Measurements from ENCODE around the gene CYP2W1.

CYP2W1 gene

GRCh38 chr7:1012716-1013095, 29.7 kb downstream of the CYP2W1 start:
- H3K27ac Mint-ChIP-seq, result no peak overlapping the region
- no peak for ATAC-seq (ENCODE audit: low read depth)
- no peak overlapping the region for H3K4me3 Mint-ChIP-seq
- no peak for DNase-seq (ENCODE audit: low spot score in 2 of 2)
- H3K9me3 Mint-ChIP-seq, result no peaks in the 10 kb centered on the region
- H3K36me3 Mint-ChIP-seq, result peaks cover 20% of the 10 kb centered on the region
- H3K4me1 Mint-ChIP-seq, result peaks cover 12% of the 10 kb centered on the region
- H3K27me3 Mint-ChIP-seq, result no peaks in the 10 kb centered on the region

- H3K4me3 Mint-ChIP-seq, result no peak overlapping the region
Measured at GRCh38 chr7:1013581-1013980, 30.6 kb downstream of the CYP2W1 start.

DNA sequence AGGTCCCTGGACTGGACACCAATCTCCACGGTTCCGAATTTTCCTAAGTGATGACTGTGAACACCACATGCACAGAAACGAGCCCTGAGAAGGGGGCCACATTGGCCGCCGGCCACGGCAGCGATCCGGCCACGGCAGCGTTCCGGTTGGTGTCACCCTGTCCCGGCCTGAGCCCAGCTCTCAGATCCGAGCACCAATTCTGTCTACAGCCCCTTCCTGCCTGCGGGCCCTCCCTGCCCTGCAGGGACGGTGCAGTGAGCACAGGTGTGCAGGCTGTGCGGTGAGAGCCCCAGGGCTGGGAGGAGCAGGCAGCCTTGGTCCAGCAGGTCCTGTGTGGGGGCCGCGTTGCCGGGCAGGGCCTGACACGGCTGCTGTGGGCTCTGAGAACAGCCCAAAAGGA, 31.7 kb downstream of the CYP2W1 start:
- H3K36me3 Mint-ChIP-seq, result peaks cover 17% of the 10 kb centered on the region
- no peak overlapping the region for H3K4me3 Mint-ChIP-seq
- H3K4me1 Mint-ChIP-seq, result peaks cover 15% of the 10 kb centered on the region
- H3K9me3 Mint-ChIP-seq, result no peaks in the 10 kb centered on the region
- DNase-seq (ENCODE audit: low spot score in 2 of 2), result no peak
- H3K27me3 Mint-ChIP-seq, result no peaks in the 10 kb centered on the region
- no peak for ATAC-seq (ENCODE audit: low read depth)
- no peak overlapping the region for H3K27ac Mint-ChIP-seq

More at GRCh38 chr7:1013581-1013980, 30.6 kb downstream of the CYP2W1 start:
- DNase-seq (ENCODE audit: low spot score in 2 of 2), result no peak
- H3K9me3 Mint-ChIP-seq, result no peaks in the 10 kb centered on the region
- H3K4me1 Mint-ChIP-seq, result peaks cover 18% of the 10 kb centered on the region
- H3K27ac Mint-ChIP-seq, result no peak overlapping the region
- peaks cover 26% of the 10 kb centered on the region for H3K36me3 Mint-ChIP-seq
- no peaks in the 10 kb centered on the region for H3K27me3 Mint-ChIP-seq
- no peak for ATAC-seq (ENCODE audit: low read depth)

GRCh38 chr7:1015196-1016121, 32.5 kb downstream of the CYP2W1 start:
- Mint-ChIP-seq H3K9me3 (no peaks in the 10 kb centered on the region), H3K4me3 (no peak overlapping the region), H3K27me3 (no peaks in the 10 kb centered on the region), H3K4me1 (peaks cover 15% of the 10 kb centered on the region), H3K27ac (no peak overlapping the region), H3K36me3 (peaks cover 13% of the 10 kb centered on the region)
- ATAC-seq (ENCODE audit: low read depth) (no peak), DNase-seq (ENCODE audit: low spot score in 2 of 2) (no peak)

DNA sequence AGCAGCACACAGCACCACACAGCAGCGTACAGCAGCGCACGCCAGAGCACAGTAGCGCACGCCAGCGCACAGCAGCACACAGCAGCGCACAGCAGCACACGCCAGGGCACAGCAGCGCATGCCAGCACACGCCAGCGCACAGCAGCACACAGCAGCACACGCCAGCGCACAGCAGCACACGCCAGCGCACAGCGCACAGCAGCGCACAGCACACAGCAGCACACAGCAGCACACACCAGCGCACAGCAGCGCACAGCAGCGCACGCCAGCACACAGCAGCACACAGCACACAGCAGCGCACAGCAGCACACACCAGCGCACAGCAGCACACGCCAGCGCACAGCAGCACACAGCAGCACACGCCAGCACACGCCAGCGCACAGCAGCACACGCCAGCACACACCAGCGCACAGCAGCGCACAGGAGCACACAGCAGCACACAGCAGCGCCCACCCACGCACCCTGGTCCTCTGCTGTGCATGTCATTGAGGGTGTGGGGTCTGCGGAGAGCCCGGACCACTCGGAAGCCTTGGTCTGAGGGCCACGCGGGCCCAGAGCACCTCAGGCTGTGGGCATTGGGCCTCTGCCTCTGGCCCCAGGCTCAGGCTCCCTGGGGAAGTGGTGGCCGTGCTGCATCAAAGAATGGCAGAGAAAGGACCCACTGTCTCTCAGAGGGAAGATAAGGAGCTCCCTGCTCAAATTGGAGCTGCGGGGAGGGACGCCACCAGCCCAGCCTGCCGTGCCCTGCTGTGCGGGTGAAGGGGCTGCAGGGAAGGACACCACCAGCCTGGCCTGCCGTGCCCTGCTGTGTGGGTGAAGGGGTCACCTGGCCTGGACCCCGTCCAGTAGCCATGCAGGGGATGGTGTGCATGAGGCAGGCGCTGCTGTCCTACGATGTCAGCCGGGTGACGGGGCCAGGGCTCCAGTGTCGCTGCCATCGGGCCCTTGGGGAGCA, 33.9 kb downstream of the CYP2W1 start:
- Mint-ChIP-seq H3K9me3 (no peaks in the 10 kb centered on the region), H3K4me1 (peaks cover 8% of the 10 kb centered on the region), H3K27ac (no peak overlapping the region), H3K36me3 (peaks cover 9% of the 10 kb centered on the region), H3K27me3 (no peaks in the 10 kb centered on the region), H3K4me3 (no peak overlapping the region)
- ATAC-seq (ENCODE audit: low read depth) (no peak), DNase-seq (ENCODE audit: low spot score in 2 of 2) (no peak)

DNA sequence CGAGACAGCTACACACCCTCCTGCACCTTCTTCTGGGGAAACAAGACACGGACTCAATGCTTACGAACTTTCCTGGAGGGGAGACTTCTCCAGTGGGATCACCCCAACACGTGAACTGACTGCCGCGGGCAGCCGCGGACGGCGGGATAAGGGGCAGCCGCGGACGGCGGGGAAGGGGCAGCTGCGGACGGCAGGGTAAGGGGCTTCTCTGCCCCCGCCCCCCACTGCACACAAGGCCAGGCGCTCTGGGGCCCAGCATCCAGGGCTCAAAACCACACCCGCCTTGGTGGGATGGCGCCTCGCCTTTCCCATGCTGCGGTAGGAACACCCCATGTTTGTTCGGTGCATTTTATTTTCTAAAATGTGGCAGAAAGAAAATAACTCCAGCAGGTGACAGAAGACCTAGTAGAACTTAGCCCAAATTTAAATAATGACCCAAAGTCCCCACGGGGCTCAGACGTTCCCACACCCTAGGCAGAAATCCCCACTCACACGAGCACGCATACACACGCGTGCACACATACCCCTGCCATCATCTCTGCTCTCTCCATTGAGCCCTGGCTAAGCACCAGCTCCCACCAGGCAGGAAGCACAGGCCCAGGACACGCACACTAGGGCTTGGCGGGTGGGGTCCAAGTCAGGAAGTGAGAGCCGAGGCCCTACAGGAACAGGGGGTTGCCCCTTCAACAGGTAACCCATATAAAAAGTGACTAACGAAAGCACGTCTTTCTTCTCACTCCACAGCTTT, 34.8 kb downstream of the CYP2W1 start:
- Mint-ChIP-seq H3K9me3 (no peaks in the 10 kb centered on the region), H3K4me3 (peak overlapping the region; percentile 47), H3K27ac (no peak overlapping the region), H3K27me3 (no peaks in the 10 kb centered on the region), H3K36me3 (peaks cover 15% of the 10 kb centered on the region), H3K4me1 (peaks cover 12% of the 10 kb centered on the region)
- no peak for DNase-seq (ENCODE audit: low spot score in 2 of 2)
- no peak for ATAC-seq (ENCODE audit: low read depth)

GRCh38 chr7:1018334-1018695, 35.3 kb downstream of the CYP2W1 start:
- Mint-ChIP-seq H3K4me3 (peak overlapping the region; percentile 47), H3K27me3 (no peaks in the 10 kb centered on the region), H3K36me3 (peaks cover 15% of the 10 kb centered on the region), H3K27ac (peak overlapping the region; percentile 30), H3K4me1 (peaks cover 18% of the 10 kb centered on the region), H3K9me3 (no peaks in the 10 kb centered on the region)
- no peak for DNase-seq (ENCODE audit: low spot score in 2 of 2)
- ATAC-seq (ENCODE audit: low read depth), result no peak

DNA sequence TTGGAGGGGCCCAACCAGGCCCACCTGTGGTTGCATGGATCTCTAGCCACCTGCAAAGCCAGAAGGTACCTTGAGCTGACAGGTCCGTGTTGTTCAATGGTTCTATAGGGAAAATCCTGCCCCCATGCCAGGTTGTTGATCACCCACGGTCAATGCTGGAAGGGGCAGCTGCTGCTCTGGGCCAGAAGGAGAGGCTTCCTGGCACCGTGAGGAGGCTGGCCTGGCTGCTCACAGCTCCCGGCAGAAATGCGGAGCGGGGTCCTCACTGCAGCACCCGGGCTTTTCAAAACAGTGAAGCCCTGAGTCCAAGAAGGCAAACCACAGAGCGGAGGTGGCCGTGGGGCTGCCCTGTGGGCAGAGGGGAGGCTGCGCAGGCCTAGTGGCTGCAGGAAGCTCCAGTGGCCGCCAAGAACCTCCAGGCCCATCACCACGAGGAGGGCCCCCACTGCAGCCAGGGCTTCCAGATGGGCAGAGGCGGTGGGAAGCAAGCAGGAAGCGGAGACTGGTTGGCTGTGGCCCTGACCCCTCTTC, 36.3 kb downstream of the CYP2W1 start:
- no peak for DNase-seq (ENCODE audit: low spot score in 2 of 2)
- Mint-ChIP-seq H3K4me1 (peaks cover 27% of the 10 kb centered on the region), H3K27me3 (no peaks in the 10 kb centered on the region), H3K27ac (no peak overlapping the region), H3K36me3 (peaks cover 15% of the 10 kb centered on the region), H3K9me3 (no peaks in the 10 kb centered on the region), H3K4me3 (no peak overlapping the region)
- no peak for ATAC-seq (ENCODE audit: low read depth)

DNA sequence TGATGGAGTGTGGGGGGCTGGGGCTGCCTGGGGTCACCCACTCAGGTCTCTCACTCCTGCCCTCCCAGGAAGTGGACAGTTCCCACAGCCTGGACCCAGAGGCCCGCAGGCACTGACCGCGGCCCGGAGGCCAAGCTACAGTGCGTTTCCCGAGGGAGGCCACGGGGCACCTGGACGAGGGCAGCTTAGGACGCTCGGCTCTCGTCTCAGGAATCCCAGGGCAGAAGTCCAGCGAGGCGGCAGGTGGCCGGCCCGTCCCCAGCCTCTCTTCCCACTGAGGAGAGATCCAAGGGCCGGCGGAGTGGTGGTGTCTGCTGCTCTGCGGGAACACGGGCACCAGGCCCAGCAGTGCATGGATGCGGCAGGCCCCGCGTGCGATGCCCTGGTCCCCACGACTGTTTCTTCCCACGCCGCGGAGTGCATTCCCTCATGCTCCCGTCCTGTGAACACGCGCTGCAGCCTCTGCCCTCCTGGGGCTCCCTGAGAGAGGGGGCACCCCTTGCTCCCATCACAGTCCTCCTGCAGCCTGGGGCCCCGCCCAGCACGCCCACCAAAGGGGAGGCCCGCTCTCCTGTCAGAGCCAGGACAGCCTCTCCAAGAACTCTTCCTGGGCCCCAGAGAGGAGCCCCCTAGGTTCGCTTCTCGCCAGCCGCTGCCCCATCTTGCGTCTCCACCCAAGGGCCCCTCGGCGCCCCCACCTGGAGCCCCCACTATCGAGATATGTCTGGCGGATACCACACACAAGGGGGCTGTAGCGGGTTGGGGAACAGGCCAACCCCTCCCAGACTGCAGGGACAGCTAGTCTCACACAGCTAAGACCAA, 37.0 kb downstream of the CYP2W1 start:
- no peak overlapping the region for H3K4me3 Mint-ChIP-seq
- ATAC-seq (ENCODE audit: low read depth), result no peak

DNA sequence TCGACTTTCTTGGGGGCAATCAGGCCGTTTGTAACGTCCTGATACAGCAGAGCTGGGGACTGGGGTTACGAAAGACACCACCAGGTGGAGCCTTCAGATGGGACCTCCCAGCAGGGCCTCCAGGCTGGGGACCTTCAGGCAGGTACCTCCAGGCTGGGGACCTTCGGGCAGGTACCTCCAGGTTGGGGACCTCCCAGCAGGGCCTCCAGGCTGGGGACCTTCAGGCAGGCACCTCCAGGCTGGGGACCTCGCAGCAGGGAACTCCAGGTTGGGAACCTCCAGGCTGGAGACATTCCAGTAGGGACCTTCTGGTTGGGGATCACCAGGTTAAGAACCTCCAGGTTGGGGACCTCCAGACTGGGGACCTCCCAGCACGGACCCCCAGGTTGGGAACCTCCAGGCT, 37.9 kb downstream of the CYP2W1 start:
- H3K4me3 Mint-ChIP-seq, result no peak overlapping the region
- H3K4me1 Mint-ChIP-seq, result peaks cover 35% of the 10 kb centered on the region
- ATAC-seq (ENCODE audit: low read depth) (no peak), DNase-seq (ENCODE audit: low spot score in 2 of 2) (peak in 1 of 2 donors; percentile 42)
- H3K27ac Mint-ChIP-seq, result no peak overlapping the region
- peaks cover 14% of the 10 kb centered on the region for H3K36me3 Mint-ChIP-seq
- H3K9me3 Mint-ChIP-seq, result no peaks in the 10 kb centered on the region
- H3K27me3 Mint-ChIP-seq, result no peaks in the 10 kb centered on the region

More for the DNA sequence above, 37.0 kb downstream of the CYP2W1 start:
- H3K27me3 Mint-ChIP-seq, result no peaks in the 10 kb centered on the region
- H3K36me3 Mint-ChIP-seq, result peaks cover 14% of the 10 kb centered on the region
- DNase-seq (ENCODE audit: low spot score in 2 of 2), result no peak
- no peaks in the 10 kb centered on the region for H3K9me3 Mint-ChIP-seq
- peaks cover 32% of the 10 kb centered on the region for H3K4me1 Mint-ChIP-seq
- H3K27ac Mint-ChIP-seq, result no peak overlapping the region

- peaks cover 14% of the 10 kb centered on the region for H3K36me3 Mint-ChIP-seq
Measured at GRCh38 chr7:1021366-1021765, 38.4 kb downstream of the CYP2W1 start.

GRCh38 chr7:1021931-1022330, 39.0 kb downstream of the CYP2W1 start:
- Mint-ChIP-seq H3K36me3 (peaks cover 14% of the 10 kb centered on the region), H3K27me3 (no peaks in the 10 kb centered on the region), H3K27ac (peak overlapping the region; percentile 99), H3K4me1 (peaks cover 41% of the 10 kb centered on the region), H3K4me3 (no peak overlapping the region), H3K9me3 (no peaks in the 10 kb centered on the region)
- no peak for ATAC-seq (ENCODE audit: low read depth)
- DNase-seq (ENCODE audit: low spot score in 2 of 2), result peak in 1 of 2 donors; percentile 23

More at GRCh38 chr7:1021366-1021765, 38.4 kb downstream of the CYP2W1 start:
- no peak overlapping the region for H3K27ac Mint-ChIP-seq
- no peaks in the 10 kb centered on the region for H3K9me3 Mint-ChIP-seq
- H3K4me3 Mint-ChIP-seq, result no peak overlapping the region
- no peaks in the 10 kb centered on the region for H3K27me3 Mint-ChIP-seq
- peaks cover 39% of the 10 kb centered on the region for H3K4me1 Mint-ChIP-seq
- ATAC-seq (ENCODE audit: low read depth), result no peak
- DNase-seq (ENCODE audit: low spot score in 2 of 2), result no peak

- no peaks in the 10 kb centered on the region for H3K9me3 Mint-ChIP-seq
Measured at GRCh38 chr7:1022356-1022755, 39.4 kb downstream of the CYP2W1 start.

More at GRCh38 chr7:1022356-1022755, 39.4 kb downstream of the CYP2W1 start:
- ATAC-seq (ENCODE audit: low read depth) (no peak), DNase-seq (ENCODE audit: low spot score in 2 of 2) (no peak)
- Mint-ChIP-seq H3K27ac (peak overlapping the region; percentile 99), H3K4me1 (peaks cover 44% of the 10 kb centered on the region), H3K36me3 (peaks cover 14% of the 10 kb centered on the region), H3K4me3 (peak overlapping the region; percentile 80), H3K27me3 (no peaks in the 10 kb centered on the region)
